Activated effector memory CD4-positive, alpha-beta T cell treated with anti-CD3 and anti-CD28 coated beads, Interleukin-2, amount 50 U/mL, for 16 hours (primary cell): ENCODE data around the gene BIN1.

Source experiments
- DNase-seq: peaks from one replicate; pipeline ENCODE4 v3.0.0-alpha.2; 2020

Gene BIN1

GRCh38 chr2:127106991-127107621 lies at the start of gene BIN1:
Gene BIN1, minus strand, starts transcription at chr2:127107154. Its CDS starts 211 bp downstream, at chr2:127106943.
- DNase-seq, result peak; percentile 90

- peak; percentile 38 for DNase-seq
Observed at GRCh38 chr2:127155947-127156346, 49.0 kb upstream of the BIN1 start.

- DNase-seq, result no peak
Observed at GRCh38 chr2:127155028-127155581, 48.2 kb upstream of the BIN1 start.

GRCh38 chr2:127154396-127154795 lies 47.4 kb upstream of the BIN1 start:
- peak; percentile 37 for DNase-seq

GRCh38 chr2:127153691-127154158 lies 46.8 kb upstream of the BIN1 start:
- DNase-seq, result peak; percentile 22

GRCh38 chr2:127150996-127151395 lies 44.0 kb upstream of the BIN1 start:
- DNase-seq, result peak; percentile 4

- DNase-seq, result no peak
Observed at GRCh38 chr2:127149384-127149783, 42.4 kb upstream of the BIN1 start.

GRCh38 chr2:127146820-127147502 lies 40.0 kb upstream of the BIN1 start:
- peak; percentile 43 for DNase-seq

GRCh38 chr2:127146071-127146725 lies 39.2 kb upstream of the BIN1 start:
- DNase-seq, result peak; percentile 46

- DNase-seq, result peak; percentile 42
Observed at GRCh38 chr2:127145280-127145895, 38.4 kb upstream of the BIN1 start.

GRCh38 chr2:127143841-127144782 lies 37.2 kb upstream of the BIN1 start:
- peak; percentile 30 for DNase-seq

- no peak for DNase-seq
Observed at GRCh38 chr2:127142663-127143630, 36.0 kb upstream of the BIN1 start.

- no peak for DNase-seq
Observed at GRCh38 chr2:127140538-127140937, 33.6 kb upstream of the BIN1 start.

GRCh38 chr2:127139766-127140165 lies 32.8 kb upstream of the BIN1 start:
- DNase-seq, result no peak

- no peak for DNase-seq
Observed at GRCh38 chr2:127138281-127138680, 31.3 kb upstream of the BIN1 start.

GRCh38 chr2:127137741-127138140 lies 30.8 kb upstream of the BIN1 start:
- DNase-seq, result no peak

- no peak for DNase-seq
Observed at GRCh38 chr2:127137225-127137624, 30.3 kb upstream of the BIN1 start.

- no peak for DNase-seq
Observed at GRCh38 chr2:127134833-127135830, 28.2 kb upstream of the BIN1 start.

GRCh38 chr2:127134235-127134634 lies 27.3 kb upstream of the BIN1 start:
- DNase-seq, result no peak
